Astrocyte of the spinal cord (primary cell): ENCODE measurements around the gene ZNF133.
"Not testable (repeated sequence)": the region's sequence is repeated elsewhere in the genome, so short reads cannot be mapped to it uniquely, and the experiment has no call there.

Experiments used
- DNase-seq: peaks from one replicate; pipeline ENCODE4 v3.0.0; 2011; ENCODE audit warnings: low read depth, low spot score
- H3K4me3 ChIP-seq: 2 replicates; pipeline ENCODE4 v1.5.1; 2011; ENCODE audit warnings: low read depth, mild to moderate bottlenecking, low read length, moderate library complexity
- in situ Hi-C: cut with HindIII; loops from 2 replicates; pipeline ENCODE4 v1.10.0; 2017; ENCODE audit warnings: low sequenced_read_pairs
- TF ChIP-seq, protein P1 (sequence below): IDR thresholded peaks from 2 replicates; pipeline ENCODE4 v1.5.1; 2012; ENCODE audit warnings: low read depth, mild to moderate bottlenecking, low read length, inconsistent platforms

ZNF133 gene

GRCh38 chr20:18287915-18288748 is at the start of gene ZNF133:
Gene ZNF133, plus strand, starts transcription at chr20:18288527. Its CDS starts 17,160 bp downstream, at chr20:18305687.
- in situ Hi-C loops, result no loop called here
- peak within 1 kb of the TSS; percentile 96 for H3K4me3 ChIP-seq
- TF ChIP-seq, protein P1, sequence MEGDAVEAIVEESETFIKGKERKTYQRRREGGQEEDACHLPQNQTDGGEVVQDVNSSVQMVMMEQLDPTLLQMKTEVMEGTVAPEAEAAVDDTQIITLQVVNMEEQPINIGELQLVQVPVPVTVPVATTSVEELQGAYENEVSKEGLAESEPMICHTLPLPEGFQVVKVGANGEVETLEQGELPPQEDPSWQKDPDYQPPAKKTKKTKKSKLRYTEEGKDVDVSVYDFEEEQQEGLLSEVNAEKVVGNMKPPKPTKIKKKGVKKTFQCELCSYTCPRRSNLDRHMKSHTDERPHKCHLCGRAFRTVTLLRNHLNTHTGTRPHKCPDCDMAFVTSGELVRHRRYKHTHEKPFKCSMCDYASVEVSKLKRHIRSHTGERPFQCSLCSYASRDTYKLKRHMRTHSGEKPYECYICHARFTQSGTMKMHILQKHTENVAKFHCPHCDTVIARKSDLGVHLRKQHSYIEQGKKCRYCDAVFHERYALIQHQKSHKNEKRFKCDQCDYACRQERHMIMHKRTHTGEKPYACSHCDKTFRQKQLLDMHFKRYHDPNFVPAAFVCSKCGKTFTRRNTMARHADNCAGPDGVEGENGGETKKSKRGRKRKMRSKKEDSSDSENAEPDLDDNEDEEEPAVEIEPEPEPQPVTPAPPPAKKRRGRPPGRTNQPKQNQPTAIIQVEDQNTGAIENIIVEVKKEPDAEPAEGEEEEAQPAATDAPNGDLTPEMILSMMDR, result no peak
- DNase-seq, result peak; percentile 96

DNA sequence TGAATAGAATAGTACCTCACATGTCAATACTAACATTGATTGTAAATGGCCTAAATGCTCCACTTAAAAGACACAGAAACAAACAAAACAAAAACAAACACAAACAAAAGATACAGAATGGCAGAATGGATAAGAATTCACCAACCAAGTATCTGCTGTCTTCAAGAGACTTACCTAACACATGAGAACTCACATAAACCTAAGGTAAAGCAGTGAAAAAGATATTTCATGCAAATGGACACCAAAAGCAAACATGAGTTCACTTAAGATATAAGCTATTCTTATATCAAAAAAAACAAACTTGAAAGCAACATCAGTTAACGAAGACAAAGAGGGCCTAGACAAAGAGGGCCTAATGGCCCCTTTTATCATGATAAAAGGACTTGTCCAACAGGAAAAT is 47.3 kb upstream of the ZNF133 start:
- TF ChIP-seq, protein P1, result no peak
- in situ Hi-C loops, result no loop called here
- no peak overlapping the region for H3K4me3 ChIP-seq
- DNase-seq, result no peak

DNA sequence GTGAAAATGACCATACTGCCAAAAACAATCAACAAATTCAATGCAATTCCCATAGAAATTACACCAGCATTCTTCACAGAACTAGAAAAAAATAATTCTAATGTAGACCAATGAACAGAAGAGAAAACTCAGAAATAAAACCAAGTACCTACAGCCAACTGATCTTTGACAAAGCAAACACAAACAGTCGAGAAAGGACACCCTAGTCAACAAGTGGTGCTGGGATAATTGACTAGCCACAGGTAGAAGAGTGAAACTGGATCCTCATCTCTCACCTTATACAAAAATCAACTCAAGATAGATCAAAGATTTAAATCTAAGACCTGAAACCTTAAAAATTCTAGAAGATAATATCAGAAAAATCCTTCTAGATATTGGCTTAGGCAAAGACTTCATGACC is 44.5 kb upstream of the ZNF133 start:
- in situ Hi-C loops, result no loop called here
- H3K4me3 ChIP-seq, result no peak overlapping the region
- TF ChIP-seq, protein P1, result no peak
- no peak for DNase-seq

GRCh38 chr20:18248545-18248944 is 39.8 kb upstream of the ZNF133 start:
- DNase-seq, in situ Hi-C loops, H3K4me3 ChIP-seq: not testable (repeated sequence)

- H3K4me3 ChIP-seq, result no peak overlapping the region
- DNase-seq, result no peak
- in situ Hi-C loops, result no loop called here
- TF ChIP-seq, protein P1, result no peak
These were observed 38.1 kb upstream of the ZNF133 start for GRCh38 chr20:18250217-18250616.

DNA sequence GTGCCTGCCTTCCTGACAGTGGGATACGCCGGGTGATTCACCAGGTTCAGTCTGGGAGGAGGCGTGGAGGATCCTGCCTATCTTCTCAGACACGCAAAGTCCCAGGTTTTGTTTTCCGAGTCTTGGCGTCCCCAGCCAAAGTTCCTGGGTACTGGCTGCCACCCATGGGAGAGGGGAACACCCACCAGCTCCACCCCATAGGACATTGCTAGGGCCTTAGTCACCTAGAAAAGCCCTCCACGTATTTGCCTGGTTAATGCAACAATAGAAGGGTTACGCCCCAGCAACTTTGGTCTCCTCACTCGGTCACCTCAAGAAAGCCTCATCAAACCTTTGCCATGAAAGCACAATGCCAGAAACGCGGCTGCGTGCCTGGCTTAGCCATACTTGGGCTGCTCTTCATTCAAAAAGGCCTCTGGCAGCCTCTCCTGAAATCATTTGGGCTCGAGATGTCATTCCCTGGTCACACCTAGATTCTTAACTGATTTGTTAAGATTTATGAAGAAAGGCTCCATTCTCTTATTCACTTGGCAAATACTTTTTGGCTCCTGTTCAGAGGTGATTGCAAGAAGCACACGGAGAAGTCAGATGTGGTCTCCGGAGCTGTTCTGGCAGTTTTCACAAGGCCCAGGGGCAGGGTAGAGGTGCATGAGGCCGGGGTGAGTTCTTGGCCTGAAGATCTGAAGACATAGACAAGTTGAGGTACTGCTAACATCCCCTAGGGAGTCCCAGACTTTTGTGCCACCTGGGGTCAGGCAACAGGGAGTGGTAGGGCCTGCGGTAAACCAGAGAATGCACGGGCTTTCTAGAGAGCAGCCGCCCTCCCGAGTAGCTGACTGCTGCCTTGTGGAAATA is 35.5 kb upstream of the ZNF133 start:
- H3K4me3 ChIP-seq, result no peak overlapping the region
- TF ChIP-seq, protein P1, result no peak
- in situ Hi-C loops, result no loop called here
- DNase-seq, result no peak

DNA sequence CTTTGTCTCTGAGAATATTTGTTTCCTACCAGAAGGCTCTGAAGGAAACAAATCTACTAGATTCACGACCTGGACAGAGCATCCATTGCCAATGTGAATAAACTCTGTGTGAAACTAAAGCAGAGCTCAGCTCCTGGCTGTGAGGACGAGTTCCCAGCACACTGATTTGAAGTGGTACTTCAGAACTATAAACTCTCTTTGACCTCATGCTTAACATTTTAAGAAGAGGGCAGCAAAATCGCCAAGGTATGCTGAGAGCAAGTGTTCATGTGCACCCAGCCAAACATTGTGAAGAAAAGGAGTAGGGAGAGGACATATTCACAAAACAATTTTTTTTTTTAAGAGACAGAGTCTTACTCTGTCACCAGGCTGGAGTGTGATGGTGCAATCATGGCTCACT is 33.7 kb upstream of the ZNF133 start:
- in situ Hi-C loops, result no loop called here
- no peak for DNase-seq
- H3K4me3 ChIP-seq, result no peak overlapping the region
- TF ChIP-seq, protein P1, result no peak
